GM12874 (cell line): Measurements from ENCODE around the gene SLC6A2.

Experiments
- TF ChIP-seq, protein P1 (sequence below): IDR thresholded peaks from 2 replicates; pipeline ENCODE4 v1.5.1; 2011; ENCODE audit warnings: low read depth, mild to moderate bottlenecking, control low read depth, low read length, moderate library complexity; ENCODE audit not compliant: insufficient read depth

The SLC6A2 gene

DNA sequence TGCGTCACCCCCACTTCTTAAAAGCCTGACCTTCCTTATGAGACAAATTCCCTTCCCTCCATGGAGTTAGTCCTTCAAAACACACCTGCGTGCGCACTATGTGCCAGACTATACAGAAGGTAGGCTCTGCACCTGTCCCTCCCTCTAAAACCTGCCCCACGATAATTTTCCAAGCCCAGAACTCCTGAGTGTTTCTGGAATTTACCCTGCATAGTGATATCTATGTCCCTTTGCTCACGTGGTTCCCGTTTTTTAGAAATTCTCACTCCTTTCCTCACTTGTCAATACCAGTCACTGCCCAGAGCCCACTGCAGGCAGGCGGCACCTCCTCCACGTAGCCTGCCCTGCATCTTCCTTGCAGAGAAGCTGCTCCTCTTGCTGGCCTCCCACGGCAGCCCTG lies 82.2 kb downstream of the SLC6A2 start:
- TF ChIP-seq, protein P1, sequence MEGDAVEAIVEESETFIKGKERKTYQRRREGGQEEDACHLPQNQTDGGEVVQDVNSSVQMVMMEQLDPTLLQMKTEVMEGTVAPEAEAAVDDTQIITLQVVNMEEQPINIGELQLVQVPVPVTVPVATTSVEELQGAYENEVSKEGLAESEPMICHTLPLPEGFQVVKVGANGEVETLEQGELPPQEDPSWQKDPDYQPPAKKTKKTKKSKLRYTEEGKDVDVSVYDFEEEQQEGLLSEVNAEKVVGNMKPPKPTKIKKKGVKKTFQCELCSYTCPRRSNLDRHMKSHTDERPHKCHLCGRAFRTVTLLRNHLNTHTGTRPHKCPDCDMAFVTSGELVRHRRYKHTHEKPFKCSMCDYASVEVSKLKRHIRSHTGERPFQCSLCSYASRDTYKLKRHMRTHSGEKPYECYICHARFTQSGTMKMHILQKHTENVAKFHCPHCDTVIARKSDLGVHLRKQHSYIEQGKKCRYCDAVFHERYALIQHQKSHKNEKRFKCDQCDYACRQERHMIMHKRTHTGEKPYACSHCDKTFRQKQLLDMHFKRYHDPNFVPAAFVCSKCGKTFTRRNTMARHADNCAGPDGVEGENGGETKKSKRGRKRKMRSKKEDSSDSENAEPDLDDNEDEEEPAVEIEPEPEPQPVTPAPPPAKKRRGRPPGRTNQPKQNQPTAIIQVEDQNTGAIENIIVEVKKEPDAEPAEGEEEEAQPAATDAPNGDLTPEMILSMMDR = no peak

DNA sequence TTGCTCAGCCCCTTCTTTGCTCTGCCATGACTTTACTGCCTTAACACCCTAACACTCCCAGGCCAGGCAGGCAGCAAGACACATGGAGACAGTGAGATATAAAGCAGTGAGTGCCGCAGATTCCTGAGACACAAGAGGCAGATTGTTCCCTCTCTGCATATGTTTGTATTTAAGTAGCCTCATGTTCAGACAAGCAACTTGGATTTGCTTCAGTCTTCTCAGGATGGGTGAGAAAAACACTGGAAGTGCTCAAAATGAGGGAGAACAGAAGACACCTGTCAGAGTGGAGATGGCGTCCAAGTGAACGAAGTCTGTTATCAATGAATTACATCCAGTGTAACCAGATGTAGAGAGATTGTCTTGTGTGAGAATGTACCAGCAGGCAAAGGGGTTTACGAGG lies 90.3 kb downstream of the SLC6A2 start:
- TF ChIP-seq, protein P1 = no peak

DNA sequence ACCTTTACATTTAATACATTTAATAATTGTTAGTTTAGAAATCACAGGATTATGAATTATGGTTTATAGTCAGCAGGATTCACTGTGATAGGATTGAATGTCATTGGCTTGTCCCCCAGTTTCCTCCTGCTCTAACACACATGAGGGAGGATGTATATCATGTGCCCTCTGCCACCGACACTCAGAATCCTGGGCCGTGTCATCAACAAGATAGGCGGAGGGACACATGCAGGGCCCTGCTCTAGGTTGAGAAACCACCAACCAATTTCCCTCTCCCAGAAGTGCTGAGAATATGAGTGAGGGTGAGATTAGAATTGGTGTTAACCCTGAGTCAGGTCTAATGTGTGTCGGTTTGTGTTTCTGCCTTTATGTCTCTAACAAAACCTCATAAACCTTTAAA lies 92.0 kb downstream of the SLC6A2 start:
- TF ChIP-seq, protein P1 = no peak
